ENCODE measurements around the gene NPHP4.
"Not testable (repeated sequence)": the region's sequence is repeated elsewhere in the genome, so short reads cannot be mapped to it uniquely, and the experiment has no call there.

The NPHP4 gene

DNA sequence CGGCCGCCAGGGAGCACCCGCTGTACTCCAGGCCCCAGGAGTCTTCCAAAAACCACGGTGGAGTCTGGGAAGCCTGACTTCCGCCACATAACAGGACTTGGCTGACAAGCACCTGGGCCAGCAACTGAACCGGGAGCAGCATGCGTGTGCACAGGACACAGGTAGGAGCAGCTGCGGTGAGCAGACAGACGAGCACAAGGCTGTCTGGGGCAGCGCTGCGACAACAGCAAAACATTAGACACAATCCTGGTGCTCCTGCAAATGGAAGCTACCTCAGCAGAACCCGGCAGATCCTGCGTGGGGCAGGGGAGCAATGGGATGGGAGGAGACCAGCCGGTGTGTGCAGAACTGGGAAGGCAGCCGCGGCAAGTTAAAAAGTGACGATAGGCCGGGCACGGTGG is 80.4 kb downstream of the NPHP4 start:
- ATAC-seq = no peak

DNA sequence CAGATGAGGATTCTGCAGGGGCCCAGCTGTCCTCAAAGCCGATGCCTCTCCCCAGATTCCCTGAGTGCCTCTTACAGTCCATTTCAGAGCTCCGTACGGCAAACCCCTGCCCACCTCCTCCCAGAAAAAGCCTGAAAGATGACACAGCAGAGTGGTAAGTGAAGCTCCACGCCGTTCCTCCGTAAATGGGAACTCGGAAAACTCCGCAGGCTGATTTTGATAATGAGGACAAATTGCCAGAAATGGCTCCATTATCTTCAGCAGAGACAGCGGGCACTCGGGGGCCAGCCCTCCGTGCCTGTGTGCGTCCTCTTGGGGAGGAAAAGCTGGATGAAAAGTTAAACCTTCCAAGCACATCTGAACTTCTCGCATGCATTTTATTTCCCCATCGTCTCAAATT is 81.1 kb downstream of the NPHP4 start:
- DNase-seq (no peak), ATAC-seq (no peak)

More for the DNA sequence above, 80.4 kb downstream of the NPHP4 start:
- DNase-seq = no peak

DNA sequence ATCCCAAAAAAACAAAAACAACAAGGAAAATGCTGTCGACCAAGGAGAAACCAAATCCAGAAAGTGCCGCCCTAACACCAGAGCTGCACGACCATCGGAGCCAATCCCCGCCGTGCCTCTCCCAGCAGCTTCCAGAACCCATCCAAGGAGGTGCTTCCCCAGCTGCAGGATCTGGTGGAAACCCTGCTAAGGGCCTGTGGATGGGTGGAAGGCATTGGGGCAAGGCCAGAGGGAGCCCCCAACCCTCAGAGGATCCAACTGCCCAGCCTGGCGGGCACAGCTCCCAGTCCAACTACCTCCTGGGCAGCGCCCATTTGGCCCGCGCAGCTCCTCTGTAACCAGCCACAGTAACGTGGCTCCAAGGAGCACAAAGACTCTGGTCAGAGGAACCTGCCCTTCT is 81.6 kb downstream of the NPHP4 start:
- DNase-seq (no peak), ATAC-seq (no peak)

DNA sequence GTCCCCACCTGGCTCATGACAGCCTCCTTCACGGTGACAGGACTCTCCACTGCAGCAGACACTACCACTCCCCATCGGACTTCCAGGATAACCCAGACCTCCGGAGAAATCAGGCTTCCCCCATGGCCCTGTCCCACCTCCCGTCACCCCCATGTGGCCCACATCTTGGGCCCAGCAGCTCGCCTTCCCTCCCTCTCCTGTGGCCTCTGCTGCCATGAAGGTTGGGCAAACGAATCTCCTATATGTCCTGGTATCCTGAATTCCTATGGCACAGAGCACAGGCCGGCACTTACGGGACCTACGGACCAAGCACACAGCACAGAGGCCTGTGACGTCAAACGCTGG is 82.0 kb downstream of the NPHP4 start:
- no peak for DNase-seq
- no peak for ATAC-seq

DNA sequence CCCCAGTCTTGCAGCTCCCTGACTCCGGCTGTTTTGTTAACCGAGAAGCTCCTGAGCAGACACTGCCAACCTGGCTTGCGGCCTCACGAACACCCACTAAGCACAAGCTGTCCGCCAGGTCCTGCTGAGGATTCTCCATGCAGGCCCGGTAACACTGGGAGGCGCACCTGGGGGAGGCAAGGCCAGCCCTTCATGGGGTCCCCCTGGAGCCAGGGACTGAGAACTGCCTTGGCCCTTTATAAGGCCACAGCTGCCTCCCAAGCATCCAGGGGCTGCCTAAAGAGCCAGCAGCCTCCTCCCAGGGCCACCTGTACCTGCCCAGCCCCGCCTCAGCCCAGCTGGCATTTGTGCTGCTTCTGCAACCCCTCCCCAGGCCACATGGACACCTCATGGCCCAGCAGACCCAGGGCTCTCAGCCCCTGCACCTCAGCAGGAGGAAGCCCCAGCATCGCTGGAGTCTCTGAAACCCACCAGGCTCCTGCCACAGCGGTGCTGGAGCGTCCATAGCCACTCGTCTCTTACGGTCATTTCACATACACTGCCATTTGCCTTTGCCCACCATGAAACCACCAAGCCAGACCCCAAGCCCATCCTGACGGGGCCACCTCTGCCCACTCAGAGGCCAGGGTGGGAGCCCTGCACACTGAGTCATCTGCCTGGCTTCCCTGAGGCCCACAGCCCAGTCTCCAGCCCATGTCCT is 82.5 kb downstream of the NPHP4 start:
- DNase-seq = no peak

DNA sequence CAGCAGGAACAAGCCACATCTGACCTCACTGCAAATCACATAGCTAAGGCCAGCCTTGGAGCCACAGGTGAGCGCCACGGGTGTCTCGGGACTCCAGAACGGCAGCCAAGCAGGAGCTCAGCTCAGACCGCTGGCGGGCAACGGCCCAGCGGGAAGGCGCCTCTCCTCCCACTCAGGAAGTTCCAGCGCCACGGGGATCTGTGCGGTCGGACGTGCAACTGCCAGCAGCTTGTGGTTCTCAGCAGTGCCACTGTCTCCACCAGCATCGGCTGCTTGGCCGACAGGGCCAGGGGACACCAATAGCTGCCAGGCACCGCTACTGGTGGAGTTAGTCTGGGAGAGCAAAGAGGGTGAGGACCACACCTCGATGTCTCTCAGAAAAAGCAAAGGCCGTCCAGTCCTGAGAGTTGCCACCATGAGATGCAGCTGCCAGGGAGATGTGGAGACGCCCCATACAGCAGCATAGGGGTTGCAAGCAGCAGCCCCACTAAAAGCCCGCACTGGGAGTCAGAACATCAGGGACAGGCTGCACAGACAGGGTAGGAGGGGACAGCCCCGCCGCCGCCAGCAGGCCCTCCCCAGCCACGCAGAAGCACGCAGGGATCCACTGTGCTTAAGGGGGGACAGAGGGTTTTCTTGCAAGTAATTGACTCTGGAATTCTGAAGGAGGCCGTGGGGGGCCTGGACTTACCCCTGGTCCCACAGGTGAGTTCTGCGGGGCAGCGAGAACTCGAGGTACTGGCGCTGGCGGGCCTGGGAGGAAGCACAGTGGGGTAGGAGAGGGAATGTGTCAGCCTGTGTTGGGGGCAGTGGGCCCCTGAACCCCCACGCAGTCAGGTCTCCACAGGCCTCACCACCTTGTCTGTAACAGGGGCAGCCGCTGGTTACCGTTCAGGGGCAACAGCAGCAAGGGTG is 83.5 kb downstream of the NPHP4 start:
- no peak for DNase-seq

More for the DNA sequence above, 82.5 kb downstream of the NPHP4 start:
- ATAC-seq = no peak

DNA sequence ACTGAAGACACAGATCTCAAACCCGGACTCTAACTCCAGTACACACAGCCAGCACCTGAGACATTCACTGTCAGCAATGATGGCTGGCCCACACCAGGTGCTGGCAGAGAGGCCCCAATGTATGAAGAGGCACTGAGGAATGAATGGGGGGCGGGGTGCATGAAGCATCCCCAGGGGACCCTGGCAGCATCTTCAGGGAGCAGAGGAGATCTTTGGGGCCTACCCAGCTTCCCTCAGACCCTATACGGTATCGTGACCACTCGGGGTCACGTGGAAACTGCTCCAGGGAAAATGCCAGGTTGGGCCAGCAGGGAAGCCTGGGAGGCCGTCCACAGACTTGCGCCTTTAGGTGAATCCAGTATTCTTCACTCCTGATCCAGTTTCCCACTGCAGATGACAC is 84.3 kb downstream of the NPHP4 start:
- no peak for ATAC-seq

More for the DNA sequence above, 83.5 kb downstream of the NPHP4 start:
- no peak for ATAC-seq

DNA sequence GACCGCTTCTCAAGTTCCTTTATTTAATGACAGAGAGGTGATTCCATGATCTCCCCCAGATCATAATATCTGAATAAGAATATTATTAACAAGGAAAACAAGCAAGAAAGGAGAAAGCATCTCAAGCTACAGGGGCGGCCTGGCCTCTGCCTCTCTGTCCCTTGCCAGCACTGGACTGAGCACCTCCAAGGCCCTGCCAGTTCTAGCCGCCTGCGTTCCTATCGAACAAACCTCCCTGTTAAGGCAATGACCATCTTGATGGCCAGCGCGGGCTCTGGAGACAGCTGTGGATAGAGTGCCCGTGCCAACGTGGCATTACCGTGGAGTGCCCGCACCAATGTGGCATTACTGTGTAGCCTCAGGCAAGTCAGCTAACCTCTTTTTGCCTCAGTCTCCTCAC is 84.8 kb downstream of the NPHP4 start:
- DNase-seq (no peak), ATAC-seq (no peak)

More for the DNA sequence above, 84.3 kb downstream of the NPHP4 start:
- no peak for DNase-seq

DNA sequence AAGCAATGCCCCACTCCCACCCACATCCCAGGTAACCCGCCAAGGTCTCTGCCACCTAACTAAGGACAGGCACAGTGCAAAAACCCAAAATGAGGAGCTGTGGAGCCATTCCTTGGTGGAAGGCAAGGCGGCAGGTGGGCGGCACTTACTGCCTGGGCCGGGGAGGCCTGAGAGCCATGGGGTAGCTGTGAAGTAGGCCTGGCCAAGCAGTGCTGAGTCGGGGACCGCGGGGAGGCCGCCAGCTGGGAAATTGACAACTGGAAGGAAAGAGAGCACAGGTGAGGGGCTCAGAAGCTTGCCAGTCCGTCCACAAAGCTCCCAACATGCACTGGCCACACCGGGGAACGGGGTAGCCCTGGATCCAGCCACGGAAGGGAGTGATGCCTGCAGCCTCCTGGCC is 85.3 kb downstream of the NPHP4 start:
- ATAC-seq (no peak), DNase-seq (no peak)

DNA sequence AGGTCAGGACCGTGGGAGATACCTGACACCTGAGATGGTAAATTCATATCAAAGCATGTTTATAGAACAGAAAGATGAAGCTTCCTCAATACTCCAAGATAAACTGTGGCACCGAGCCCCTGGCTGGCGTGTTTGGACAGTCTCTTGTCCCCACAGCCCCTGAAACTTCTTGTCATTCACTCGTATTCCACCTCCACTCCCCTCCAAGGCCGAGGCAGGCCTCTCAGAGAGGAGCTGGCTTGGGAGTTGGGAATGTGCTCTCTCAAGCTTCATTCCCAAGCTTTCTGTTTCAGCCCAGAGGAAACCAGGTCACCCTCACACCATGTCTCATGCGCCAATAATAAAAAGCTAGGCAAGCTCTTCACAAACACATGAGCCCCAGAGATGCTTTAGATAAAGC is 86.1 kb downstream of the NPHP4 start:
- ATAC-seq (no peak), DNase-seq (no peak)

DNA sequence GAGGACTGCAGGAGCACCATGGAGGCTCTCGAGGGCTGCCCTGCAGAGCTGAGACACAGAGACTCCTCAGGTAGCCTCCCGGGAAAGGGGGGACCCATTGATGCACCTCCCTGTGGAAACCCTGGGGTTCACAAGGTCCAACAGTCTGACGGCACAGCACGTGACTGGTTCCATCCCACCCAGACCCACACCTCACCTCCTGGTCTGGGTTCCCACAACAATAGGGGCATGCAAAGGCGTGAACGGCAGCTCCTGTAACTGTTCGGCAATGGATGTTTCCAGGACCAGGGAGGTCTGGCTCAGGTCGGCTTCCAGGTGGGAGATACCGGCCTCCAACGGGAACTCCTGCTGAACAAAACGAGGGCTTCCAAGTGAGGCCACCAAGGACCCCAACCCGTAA is 86.8 kb downstream of the NPHP4 start:
- no peak for DNase-seq
- ATAC-seq = no peak

DNA sequence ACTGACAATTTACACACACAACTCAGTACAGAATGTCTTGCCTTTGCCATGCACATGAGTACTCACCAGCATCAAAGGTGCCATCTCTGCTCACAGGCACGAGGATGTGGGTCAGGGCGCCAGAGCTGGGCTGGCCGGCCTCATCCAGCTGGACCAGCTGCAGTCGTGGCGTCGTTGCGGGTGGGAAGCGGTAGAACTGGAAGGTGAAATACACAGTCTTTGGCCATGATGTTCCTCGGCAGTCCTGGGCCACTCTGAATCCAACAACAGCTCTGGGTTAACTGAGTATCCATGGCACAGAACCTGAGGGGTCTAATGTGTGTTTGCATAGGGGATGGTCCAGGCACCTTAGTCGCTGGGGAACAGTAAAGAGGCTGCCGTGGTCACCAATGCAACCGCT is 87.7 kb downstream of the NPHP4 start:
- ATAC-seq (no peak), DNase-seq (no peak)

DNA sequence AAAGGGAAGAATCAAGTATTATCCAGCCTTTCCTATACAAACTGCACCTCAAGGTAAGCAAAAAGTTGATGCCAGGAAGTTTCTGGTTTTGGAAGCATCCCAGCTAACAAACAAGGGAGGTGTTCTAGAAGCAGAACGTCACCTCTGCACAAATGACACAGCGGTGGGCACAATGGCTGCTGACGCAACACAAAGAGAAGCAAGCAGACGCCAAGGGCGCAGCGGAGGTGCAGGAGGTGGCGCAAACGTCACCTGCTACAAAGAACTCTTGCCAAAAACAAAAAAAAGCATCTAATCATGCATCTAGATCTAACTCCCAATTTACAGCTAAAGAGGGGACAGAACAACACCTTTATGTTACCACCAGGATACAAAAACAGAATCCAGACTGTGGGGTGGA is 88.5 kb downstream of the NPHP4 start:
- DNase-seq (no peak), ATAC-seq (no peak)

DNA sequence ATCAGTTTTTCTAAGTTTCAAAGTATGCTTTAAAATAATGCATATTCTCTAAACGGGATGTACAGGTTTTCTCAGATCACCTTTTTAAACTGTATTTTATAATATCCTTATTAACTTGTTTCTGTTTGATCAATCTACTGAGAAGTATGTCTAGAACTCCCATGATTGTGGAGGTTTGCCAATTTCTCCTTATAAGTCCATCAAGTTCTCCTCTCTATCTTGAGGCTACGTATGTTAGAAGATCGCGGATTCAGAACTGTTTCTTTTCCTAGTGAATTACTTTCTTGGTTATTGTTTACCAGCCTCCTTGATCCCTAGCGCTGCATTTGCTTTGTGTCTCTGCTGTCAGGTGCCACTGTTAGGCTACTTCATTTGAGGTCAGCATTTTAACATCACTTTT is 89.2 kb downstream of the NPHP4 start:
- ATAC-seq = no peak
- DNase-seq = no peak

DNA sequence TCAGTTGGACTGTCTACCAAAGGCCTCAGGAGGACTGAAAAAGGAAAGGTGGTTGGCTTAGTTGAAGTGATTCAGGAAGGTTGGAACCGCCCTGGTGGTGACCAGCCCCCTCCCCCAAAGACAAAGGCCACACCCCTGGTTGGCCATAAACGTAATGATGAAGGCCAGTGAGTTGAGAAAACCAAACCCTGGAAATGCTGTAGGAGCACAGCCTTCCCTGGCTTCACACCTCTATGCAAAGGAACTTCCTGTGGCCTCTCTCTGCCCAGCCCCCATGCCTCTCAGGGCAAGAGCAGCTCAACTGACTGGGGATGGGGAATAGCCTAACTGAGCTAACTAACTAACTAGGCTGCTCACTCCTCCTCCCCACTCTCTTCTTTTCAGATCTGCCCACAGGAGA is 90.4 kb downstream of the NPHP4 start:
- DNase-seq = no peak
- no peak for ATAC-seq

DNA sequence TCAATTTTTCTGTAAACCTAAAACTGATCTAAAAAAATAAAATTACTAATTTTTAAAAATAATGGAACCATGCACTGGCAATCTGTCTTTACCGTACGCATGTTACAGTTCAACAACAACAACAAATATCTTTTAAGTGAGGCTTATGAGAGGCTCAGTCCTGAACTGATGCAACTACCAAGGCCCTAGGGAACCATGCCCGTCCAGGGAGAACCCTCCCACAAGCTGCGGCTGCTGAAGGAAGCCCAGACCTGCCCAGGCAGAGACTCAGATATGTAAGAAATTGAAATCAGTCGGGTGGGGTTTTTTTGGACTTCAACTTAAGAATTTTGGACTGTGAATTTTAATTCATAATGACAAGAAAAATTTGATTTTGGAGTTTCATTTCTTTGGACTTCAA is 91.1 kb downstream of the NPHP4 start:
- no peak for ATAC-seq
- no peak for DNase-seq

DNA sequence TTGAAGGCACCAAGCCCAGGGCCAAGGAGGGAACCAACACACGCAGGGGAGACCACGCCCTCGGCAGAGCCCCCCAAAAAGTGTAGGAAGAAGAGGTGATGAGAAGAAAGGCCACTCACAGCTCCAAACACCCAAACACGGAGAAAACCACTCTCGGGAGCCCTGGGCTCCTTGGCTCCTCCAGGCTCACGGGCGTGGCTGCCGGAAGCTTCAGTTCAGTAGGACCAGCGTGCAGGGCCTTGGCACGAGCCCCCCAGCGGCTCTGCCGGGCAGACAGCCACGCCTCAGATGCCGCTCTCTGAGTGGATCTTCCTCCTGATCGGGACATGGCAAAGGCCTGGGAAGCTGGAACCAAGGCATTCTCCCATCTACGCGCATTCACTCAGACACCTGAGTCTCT is 94.0 kb downstream of the NPHP4 start:
- ATAC-seq (no peak), DNase-seq (no peak)

DNA sequence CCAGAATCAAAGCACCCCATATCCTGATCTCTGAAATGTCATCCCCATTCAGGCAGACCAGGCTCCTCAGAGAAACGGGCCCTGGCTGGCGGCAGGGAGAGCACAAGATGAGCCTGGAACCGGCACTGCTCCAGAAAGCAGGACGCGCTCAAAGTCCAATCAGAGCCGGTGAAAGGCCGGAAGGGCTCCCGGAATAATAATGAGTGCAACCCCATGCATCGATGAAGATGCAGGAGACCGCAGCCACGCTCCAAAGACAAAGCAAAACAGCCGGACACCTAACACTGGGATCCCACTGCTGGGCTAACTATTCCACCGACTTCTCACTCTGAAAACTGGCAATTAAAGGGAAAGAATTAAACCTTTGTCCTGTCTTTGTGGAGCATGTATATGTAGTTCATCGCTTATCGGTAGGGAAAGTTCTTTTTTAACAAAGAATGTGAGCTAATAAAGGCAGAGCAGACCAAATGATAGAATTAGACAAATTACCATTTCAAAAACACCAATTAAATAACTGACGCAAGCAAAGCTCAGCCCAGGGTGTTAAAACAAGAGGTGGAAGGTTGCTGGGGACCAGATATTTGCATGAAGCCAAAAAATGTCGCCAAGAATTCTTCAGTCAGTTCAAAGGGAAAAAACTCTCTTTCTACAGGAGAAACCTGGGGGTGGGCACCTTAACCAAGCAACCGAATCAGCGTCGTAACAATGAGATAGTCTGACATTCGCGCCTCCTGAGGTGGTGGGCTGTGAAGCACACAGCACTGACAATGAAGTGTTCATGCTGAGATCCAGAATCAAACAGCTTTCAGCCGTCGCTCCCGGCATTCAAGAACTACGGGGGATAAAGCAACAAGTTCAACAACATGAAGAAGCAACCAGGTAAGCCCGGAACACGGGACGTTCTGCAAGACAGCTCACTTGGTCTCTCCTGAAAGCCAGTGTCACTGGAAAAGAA is 95.2 kb downstream of the NPHP4 start:
- ATAC-seq = no peak

DNA sequence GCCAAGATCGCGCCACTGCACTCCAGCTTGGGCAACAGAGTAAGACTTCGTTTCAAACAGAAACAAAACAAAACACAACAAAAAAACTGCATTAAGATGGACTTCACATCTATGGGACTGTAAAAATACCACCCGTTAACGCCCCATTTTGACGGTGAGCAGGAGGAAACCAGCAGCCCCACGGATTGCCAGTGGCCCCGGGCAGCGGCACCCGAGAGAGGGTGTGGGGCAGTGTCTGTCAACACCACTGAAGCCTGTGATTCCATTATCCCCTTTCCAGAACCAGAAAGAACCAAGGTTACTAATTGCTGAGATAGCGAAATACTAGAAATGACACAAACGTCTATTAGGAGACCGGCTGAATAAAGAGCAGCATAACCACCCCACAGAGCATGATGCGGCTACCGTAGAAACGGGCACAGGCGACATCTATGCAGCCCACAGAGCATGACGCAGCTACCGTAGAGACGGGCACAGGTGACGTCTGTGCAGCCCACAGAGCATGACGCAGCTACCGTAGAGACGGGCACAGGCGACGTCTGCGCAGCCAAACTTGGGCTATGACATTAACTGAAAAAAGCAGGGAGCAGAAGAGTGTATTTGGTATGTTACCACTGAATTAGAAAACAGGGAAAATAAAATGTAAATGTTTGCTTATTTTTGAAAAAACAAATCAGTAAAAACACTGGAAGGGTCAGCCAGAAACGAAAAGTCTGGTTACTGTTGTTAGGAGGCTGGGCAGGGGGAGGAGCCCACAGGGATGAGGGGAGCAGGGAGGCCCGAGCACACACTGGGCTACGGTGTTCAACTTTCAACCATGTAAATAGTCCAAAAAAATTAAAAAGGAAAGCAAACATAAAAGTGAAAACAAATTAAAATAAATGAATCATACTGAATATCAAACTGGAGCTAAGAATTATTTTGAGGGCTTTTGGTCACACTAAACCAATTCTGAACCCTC is 96.5 kb downstream of the NPHP4 start:
- ATAC-seq (no peak), DNase-seq (no peak)

More for the DNA sequence above, 95.2 kb downstream of the NPHP4 start:
- DNase-seq = no peak

DNA sequence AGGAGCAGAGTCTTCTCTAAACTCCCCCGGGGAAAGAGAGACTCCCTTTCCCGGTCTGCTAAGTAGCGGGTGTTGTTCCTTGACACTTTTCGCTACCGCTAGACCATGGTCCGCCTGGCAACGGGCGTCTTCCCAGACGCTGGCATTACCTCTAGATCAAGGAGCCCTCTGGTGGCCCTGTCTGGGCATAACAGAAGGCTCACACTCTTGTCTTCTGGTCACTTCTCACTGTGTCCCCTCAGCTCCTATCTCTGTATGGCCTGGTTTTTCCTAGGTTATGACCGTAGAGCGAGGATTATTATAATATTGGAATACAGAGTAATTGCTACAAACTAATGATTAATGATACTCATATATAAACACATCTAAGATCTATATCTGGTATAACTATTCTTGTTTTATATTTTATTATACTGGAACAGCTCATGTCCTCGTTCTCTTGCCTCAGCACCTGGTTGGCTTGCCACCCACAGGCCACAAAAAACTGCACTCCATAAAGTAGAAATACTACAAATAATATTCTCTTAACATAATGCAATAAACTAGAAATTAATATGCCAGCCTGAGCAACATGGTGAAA is 98.4 kb downstream of the NPHP4 start:
- not testable (repeated sequence) for ATAC-seq, DNase-seq

DNA sequence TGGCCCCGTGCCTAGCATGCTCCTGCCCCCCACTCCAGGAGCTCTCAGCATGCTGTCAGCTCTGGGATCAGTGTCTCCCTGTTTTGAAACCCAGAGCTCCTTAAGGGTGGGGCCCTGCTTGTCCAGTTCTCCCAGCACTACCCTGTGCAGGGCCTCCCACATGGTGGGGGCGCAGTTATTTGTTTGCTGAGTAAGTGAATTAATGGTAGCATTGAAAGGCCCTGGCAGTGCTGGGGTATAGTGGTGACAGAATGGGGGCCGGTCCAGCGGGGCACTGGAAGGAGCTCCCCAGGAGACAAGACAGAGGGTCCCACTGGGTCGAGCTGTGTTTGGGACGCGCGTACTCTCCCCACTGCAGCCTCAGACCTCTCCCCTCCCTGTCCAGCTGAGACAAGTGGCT is 99.9 kb downstream of the NPHP4 start:
- DNase-seq = no peak
- no peak for ATAC-seq
